Measurements from ENCODE around the gene CEP126.
"Not testable (repeated sequence)": the region's sequence is repeated elsewhere in the genome, so short reads cannot be mapped to it uniquely, and the experiment has no call there.

CEP126 gene

DNA sequence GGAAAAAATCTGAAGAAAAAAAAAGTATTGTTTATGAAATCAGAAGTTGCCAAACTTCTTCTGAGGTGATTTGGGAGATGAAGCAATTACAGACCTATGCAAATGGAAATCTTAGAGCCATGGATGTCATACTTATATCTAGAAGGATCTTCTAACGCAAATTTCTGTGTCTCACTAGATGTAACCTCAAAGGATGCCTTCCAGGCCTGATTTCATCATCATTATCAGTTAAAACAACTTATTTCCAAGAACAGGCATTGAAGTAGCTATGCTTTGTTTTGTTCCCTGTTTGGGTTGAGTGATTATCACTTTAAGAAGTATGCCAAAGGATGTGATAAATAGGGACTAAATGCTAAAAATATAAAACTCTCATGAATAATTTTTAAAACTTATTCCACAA lies 45.4 kb downstream of the CEP126 start:
- no peak for ATAC-seq
- TF ChIP-seq OSR1 (CRISPR knock-in tag; IDR thresholded peaks at IDR 0.05) (no peak), ZNF70 (CRISPR knock-in tag; IDR thresholded peaks at IDR 0.05) (no peak), ZNF8 (CRISPR knock-in tag; IDR thresholded peaks at IDR 0.05) (no peak), ZFP30 (CRISPR knock-in tag; IDR thresholded peaks at IDR 0.05) (no peak), ZFP3 (CRISPR knock-in tag; IDR thresholded peaks at IDR 0.05) (no peak), CSRNP3 (CRISPR knock-in tag; IDR thresholded peaks at IDR 0.05) (no peak), ARNTL (CRISPR knock-in tag; IDR thresholded peaks at IDR 0.05; ENCODE audit: borderline replicate concordance, low read depth) (no peak), TOX (CRISPR knock-in tag; IDR thresholded peaks at IDR 0.05; ENCODE audit: borderline replicate concordance) (no peak), TCF4 (CRISPR knock-in tag; IDR thresholded peaks at IDR 0.05; ENCODE audit: borderline replicate concordance) (no peak), GLIS3 (CRISPR knock-in tag; IDR thresholded peaks at IDR 0.05) (no peak), TSHZ2 (CRISPR knock-in tag; IDR thresholded peaks at IDR 0.05) (no peak)
- TF ChIP-seq, protein P1, sequence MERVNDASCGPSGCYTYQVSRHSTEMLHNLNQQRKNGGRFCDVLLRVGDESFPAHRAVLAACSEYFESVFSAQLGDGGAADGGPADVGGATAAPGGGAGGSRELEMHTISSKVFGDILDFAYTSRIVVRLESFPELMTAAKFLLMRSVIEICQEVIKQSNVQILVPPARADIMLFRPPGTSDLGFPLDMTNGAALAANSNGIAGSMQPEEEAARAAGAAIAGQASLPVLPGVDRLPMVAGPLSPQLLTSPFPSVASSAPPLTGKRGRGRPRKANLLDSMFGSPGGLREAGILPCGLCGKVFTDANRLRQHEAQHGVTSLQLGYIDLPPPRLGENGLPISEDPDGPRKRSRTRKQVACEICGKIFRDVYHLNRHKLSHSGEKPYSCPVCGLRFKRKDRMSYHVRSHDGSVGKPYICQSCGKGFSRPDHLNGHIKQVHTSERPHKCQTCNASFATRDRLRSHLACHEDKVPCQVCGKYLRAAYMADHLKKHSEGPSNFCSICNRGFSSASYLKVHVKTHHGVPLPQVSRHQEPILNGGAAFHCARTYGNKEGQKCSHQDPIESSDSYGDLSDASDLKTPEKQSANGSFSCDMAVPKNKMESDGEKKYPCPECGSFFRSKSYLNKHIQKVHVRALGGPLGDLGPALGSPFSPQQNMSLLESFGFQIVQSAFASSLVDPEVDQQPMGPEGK (CRISPR knock-in tag; IDR thresholded peaks at IDR 0.05; ENCODE audit: borderline replicate concordance): no peak

GRCh38 chr11:101964200-101964599 lies 49.4 kb downstream of the CEP126 start:
- ATAC-seq: not testable (repeated sequence)

GRCh38 chr11:101974255-101974654 lies 59.4 kb downstream of the CEP126 start:
- TF ChIP-seq TOX (CRISPR knock-in tag; IDR thresholded peaks at IDR 0.05; ENCODE audit: borderline replicate concordance): no peak
- TF ChIP-seq PPARA (CRISPR knock-in tag; IDR thresholded peaks at IDR 0.05; ENCODE audit: borderline replicate concordance): no peak
- TF ChIP-seq ZFP3 (CRISPR knock-in tag; IDR thresholded peaks at IDR 0.05): no peak
- no peak for TF ChIP-seq ARNTL (CRISPR knock-in tag; IDR thresholded peaks at IDR 0.05; ENCODE audit: borderline replicate concordance, low read depth)
- TF ChIP-seq ZNF565 (CRISPR knock-in tag; conservative IDR thresholded peaks at IDR 0.05; ENCODE audit: low read depth): no peak
- no peak for TF ChIP-seq ZNF70 (CRISPR knock-in tag; IDR thresholded peaks at IDR 0.05)
- TF ChIP-seq ESRRG (CRISPR knock-in tag; IDR thresholded peaks at IDR 0.05): no peak
- no peak for TF ChIP-seq SNAI2 (CRISPR knock-in tag; IDR thresholded peaks at IDR 0.05)
- TF ChIP-seq POU6F1 (CRISPR knock-in tag; IDR thresholded peaks at IDR 0.05; ENCODE audit: borderline replicate concordance, low read depth): no peak
- TF ChIP-seq TCF4 (CRISPR knock-in tag; IDR thresholded peaks at IDR 0.05; ENCODE audit: borderline replicate concordance): no peak
- TF ChIP-seq RARB (CRISPR knock-in tag; IDR thresholded peaks at IDR 0.05): no peak
- TF ChIP-seq OSR1 (CRISPR knock-in tag; IDR thresholded peaks at IDR 0.05): no peak
- no peak for TF ChIP-seq CSDC2 (CRISPR knock-in tag; IDR thresholded peaks at IDR 0.05)
- TF ChIP-seq CSRNP3 (CRISPR knock-in tag; IDR thresholded peaks at IDR 0.05): no peak
- ATAC-seq: peak; percentile 71

- ATAC-seq: no peak
- TF ChIP-seq ZFP3 (CRISPR knock-in tag; IDR thresholded peaks at IDR 0.05) (no peak), CREB5 (CRISPR knock-in tag; IDR thresholded peaks at IDR 0.05; ENCODE audit: low read depth) (no peak), RARB (CRISPR knock-in tag; IDR thresholded peaks at IDR 0.05) (no peak), SNAI2 (CRISPR knock-in tag; IDR thresholded peaks at IDR 0.05) (no peak), TSHZ2 (CRISPR knock-in tag; IDR thresholded peaks at IDR 0.05) (no peak), PPARA (CRISPR knock-in tag; IDR thresholded peaks at IDR 0.05; ENCODE audit: borderline replicate concordance) (no peak), TOX (CRISPR knock-in tag; IDR thresholded peaks at IDR 0.05; ENCODE audit: borderline replicate concordance) (no peak), ZNF8 (CRISPR knock-in tag; IDR thresholded peaks at IDR 0.05) (no peak), BACH2 (CRISPR knock-in tag; IDR thresholded peaks at IDR 0.05; ENCODE audit: borderline replicate concordance) (no peak), CSDC2 (CRISPR knock-in tag; IDR thresholded peaks at IDR 0.05) (no peak)
Measured at GRCh38 chr11:101974771-101975170, 60.0 kb downstream of the CEP126 start.

Data from SK-N-SH treated with all-trans-retinoic acid at 6 μM for 48 hours (cell line).